Measurements from ENCODE around the gene DENND4A.

GRCh38 chr15:65633752-65634151 is 158.3 kb downstream of the DENND4A start:
- TF ChIP-seq POLR2AphosphoS5 (IDR thresholded peaks at IDR 0.05; ENCODE audit: borderline replicate concordance, low read depth, low read length) = no peak
- no peak for TF ChIP-seq EZH2 (IDR thresholded peaks at IDR 0.05)
